Stimulated activated memory B cell treated with anti-CD40 and anti-IgM and Interleukin-4, amounts not matched to agents 10 μg/mL and 1 μg/mL and 100 μg/mL, for 72 hours (primary cell): ENCODE measurements around the gene NAA35.
A peak's percentile ranks its signal among the peaks of the same experiment; 100 is the strongest.
"Not testable (repeated sequence)": the region's sequence is repeated elsewhere in the genome, so short reads cannot be mapped to it uniquely, and the experiment has no call there.

Source experiments
- ATAC-seq: fragments of 150-1000 bp; cut with Tn5 transposase; 2 replicates; pipeline ENCODE4 v1.10.0; 2021
- H3K27ac Mint-ChIP-seq: one replicate; pipeline ENCODE4 v1.8.0; 2022; ENCODE audit warnings: mild to moderate bottlenecking, mixed read lengths
- H3K27me3 Mint-ChIP-seq: one replicate; pipeline ENCODE4 v1.8.0; 2022; ENCODE audit warnings: mixed read lengths
- H3K36me3 Mint-ChIP-seq: one replicate; pipeline ENCODE4 v1.8.0; 2022; ENCODE audit warnings: mixed read lengths
- H3K4me1 Mint-ChIP-seq: one replicate; pipeline ENCODE4 v1.8.0; 2022; ENCODE audit warnings: mixed read lengths
- H3K4me3 Mint-ChIP-seq: one replicate; pipeline ENCODE4 v1.8.0; 2022; ENCODE audit warnings: mild to moderate bottlenecking, moderate library complexity, mixed read lengths
- H3K9me3 Mint-ChIP-seq: one replicate; pipeline ENCODE4 v1.8.0; 2022; ENCODE audit warnings: mixed read lengths

NAA35 gene

GRCh38 chr9:85940832-85941621 lies at the start of gene NAA35:
Gene NAA35, plus strand, starts transcription at chr9:85941146. Its CDS starts 1,014 bp downstream, at chr9:85942160.
- Mint-ChIP-seq H3K9me3 (no peaks in the 10 kb centered on the region), H3K27me3 (no peaks in the 10 kb centered on the region), H3K4me1 (peaks cover 8% of the 10 kb centered on the region), H3K27ac (peak within 1 kb of the TSS; percentile 68), H3K36me3 (peaks cover 6% of the 10 kb centered on the region), H3K4me3 (peak within 1 kb of the TSS; percentile 91)
- ATAC-seq, result peak; percentile 95

- Mint-ChIP-seq H3K9me3 (peaks cover 6% of the 10 kb centered on the region), H3K27ac (no peak overlapping the region), H3K4me3 (no peak overlapping the region), H3K27me3 (no peaks in the 10 kb centered on the region), H3K4me1 (peaks cover under 1% of the 10 kb centered on the region), H3K36me3 (peaks cover 14% of the 10 kb centered on the region)
- ATAC-seq, result no peak
Measured at GRCh38 chr9:85892401-85892800, 48.5 kb upstream of the NAA35 start.

- Mint-ChIP-seq H3K4me1 (peaks cover 8% of the 10 kb centered on the region), H3K27me3 (no peaks in the 10 kb centered on the region), H3K9me3 (peaks cover 6% of the 10 kb centered on the region), H3K36me3 (peaks cover 19% of the 10 kb centered on the region), H3K4me3 (no peak overlapping the region), H3K27ac (no peak overlapping the region)
- ATAC-seq, result no peak
Measured at GRCh38 chr9:85895685-85896084, 45.3 kb upstream of the NAA35 start.

GRCh38 chr9:85897848-85898247 lies 43.1 kb upstream of the NAA35 start:
- ATAC-seq, result no peak
- Mint-ChIP-seq H3K27ac (no peak overlapping the region), H3K4me3 (no peak overlapping the region), H3K4me1 (peaks cover 8% of the 10 kb centered on the region), H3K9me3 (no peaks in the 10 kb centered on the region), H3K36me3 (peaks cover 7% of the 10 kb centered on the region), H3K27me3 (no peaks in the 10 kb centered on the region)

- Mint-ChIP-seq H3K4me3 (no peak overlapping the region), H3K36me3 (peaks cover 5% of the 10 kb centered on the region), H3K9me3 (no peaks in the 10 kb centered on the region), H3K4me1 (peaks cover 8% of the 10 kb centered on the region), H3K27ac (no peak overlapping the region), H3K27me3 (no peaks in the 10 kb centered on the region)
- ATAC-seq, result no peak
Measured at GRCh38 chr9:85898332-85898731, 42.6 kb upstream of the NAA35 start.

GRCh38 chr9:85899388-85899787 lies 41.6 kb upstream of the NAA35 start:
- Mint-ChIP-seq H3K27ac (no peak overlapping the region), H3K36me3 (peaks cover 5% of the 10 kb centered on the region), H3K27me3 (no peaks in the 10 kb centered on the region), H3K9me3 (no peaks in the 10 kb centered on the region), H3K4me3 (no peak overlapping the region), H3K4me1 (peaks cover 8% of the 10 kb centered on the region)
- no peak for ATAC-seq

GRCh38 chr9:85900504-85901201 lies 40.3 kb upstream of the NAA35 start:
- no peaks in the 10 kb centered on the region for H3K9me3 Mint-ChIP-seq

GRCh38 chr9:85904975-85905374 lies 36.0 kb upstream of the NAA35 start:
- Mint-ChIP-seq H3K4me3 (no peak overlapping the region), H3K4me1 (no peaks in the 10 kb centered on the region), H3K27me3 (no peaks in the 10 kb centered on the region), H3K9me3 (no peaks in the 10 kb centered on the region), H3K27ac (no peak overlapping the region), H3K36me3 (no peaks in the 10 kb centered on the region)
- ATAC-seq, result no peak

More at GRCh38 chr9:85900504-85901201, 40.3 kb upstream of the NAA35 start:
- Mint-ChIP-seq H3K36me3 (peaks cover 5% of the 10 kb centered on the region), H3K4me3 (no peak overlapping the region), H3K27ac (no peak overlapping the region), H3K4me1 (peaks cover 8% of the 10 kb centered on the region), H3K27me3 (no peaks in the 10 kb centered on the region)
- ATAC-seq, result no peak

- H3K9me3 Mint-ChIP-seq, result no peaks in the 10 kb centered on the region
- H3K4me3 Mint-ChIP-seq, result no peak overlapping the region
- no peaks in the 10 kb centered on the region for H3K4me1 Mint-ChIP-seq
- no peak for ATAC-seq
- H3K27me3 Mint-ChIP-seq, result peaks cover 8% of the 10 kb centered on the region
- H3K36me3 Mint-ChIP-seq, result no peaks in the 10 kb centered on the region
- H3K27ac Mint-ChIP-seq, result no peak overlapping the region
Measured at GRCh38 chr9:85905957-85906356, 35.0 kb upstream of the NAA35 start.

GRCh38 chr9:85909390-85909789 lies 31.6 kb upstream of the NAA35 start:
- H3K27ac Mint-ChIP-seq, result no peak overlapping the region
- no peaks in the 10 kb centered on the region for H3K36me3 Mint-ChIP-seq
- H3K27me3 Mint-ChIP-seq, result peaks cover 26% of the 10 kb centered on the region
- H3K4me3 Mint-ChIP-seq, result no peak overlapping the region
- peaks cover 9% of the 10 kb centered on the region for H3K4me1 Mint-ChIP-seq
- no peaks in the 10 kb centered on the region for H3K9me3 Mint-ChIP-seq
- no peak for ATAC-seq

- no peak overlapping the region for H3K4me3 Mint-ChIP-seq
- H3K36me3 Mint-ChIP-seq, result no peaks in the 10 kb centered on the region
- H3K4me1 Mint-ChIP-seq, result peaks cover 11% of the 10 kb centered on the region
- no peaks in the 10 kb centered on the region for H3K9me3 Mint-ChIP-seq
- ATAC-seq, result no peak
- H3K27me3 Mint-ChIP-seq, result peaks cover 37% of the 10 kb centered on the region
- H3K27ac Mint-ChIP-seq, result no peak overlapping the region
Measured at GRCh38 chr9:85914108-85914507, 26.8 kb upstream of the NAA35 start.

- Mint-ChIP-seq H3K27me3 (peaks cover 11% of the 10 kb centered on the region), H3K36me3 (no peaks in the 10 kb centered on the region), H3K4me1 (peaks cover 11% of the 10 kb centered on the region), H3K27ac (no peak overlapping the region), H3K9me3 (no peaks in the 10 kb centered on the region), H3K4me3 (no peak overlapping the region)
- ATAC-seq, result no peak
Measured at GRCh38 chr9:85917756-85918155, 23.2 kb upstream of the NAA35 start.

- H3K4me1 Mint-ChIP-seq, result no peaks in the 10 kb centered on the region
- H3K27me3 Mint-ChIP-seq, result peaks cover 18% of the 10 kb centered on the region
- H3K36me3 Mint-ChIP-seq, result no peaks in the 10 kb centered on the region
- H3K27ac Mint-ChIP-seq, result no peak overlapping the region
- no peak for ATAC-seq
- no peaks in the 10 kb centered on the region for H3K9me3 Mint-ChIP-seq
- no peak overlapping the region for H3K4me3 Mint-ChIP-seq
Measured at GRCh38 chr9:85925493-85925892, 15.5 kb upstream of the NAA35 start.

GRCh38 chr9:85927076-85927475 lies 13.9 kb upstream of the NAA35 start:
- Mint-ChIP-seq H3K9me3 (no peaks in the 10 kb centered on the region), H3K27me3 (peaks cover 18% of the 10 kb centered on the region), H3K4me1 (no peaks in the 10 kb centered on the region), H3K4me3 (no peak overlapping the region), H3K36me3 (no peaks in the 10 kb centered on the region), H3K27ac (no peak overlapping the region)
- ATAC-seq, result no peak

GRCh38 chr9:85931495-85931894 lies 9.5 kb upstream of the NAA35 start:
- Mint-ChIP-seq H3K27ac (no peak overlapping the region), H3K9me3 (no peaks in the 10 kb centered on the region), H3K36me3 (no peaks in the 10 kb centered on the region), H3K4me3 (no peak overlapping the region), H3K27me3 (peaks cover 18% of the 10 kb centered on the region), H3K4me1 (no peaks in the 10 kb centered on the region)
- no peak for ATAC-seq

GRCh38 chr9:85935950-85936349 lies 5.0 kb upstream of the NAA35 start:
- not testable (repeated sequence) for H3K36me3 Mint-ChIP-seq, H3K27me3 Mint-ChIP-seq, H3K9me3 Mint-ChIP-seq, H3K4me1 Mint-ChIP-seq, H3K27ac Mint-ChIP-seq, H3K4me3 Mint-ChIP-seq, ATAC-seq
